Activated naive CD4-positive, alpha-beta T cell treated with anti-CD3 and anti-CD28 coated beads for 36 hours (primary cell): ENCODE results near the gene ISLR. TPM values are rescaled to one million over a fixed set of nuclear protein-coding genes. Genes with fewer than 3 reads are reported as not detected.
A peak's percentile ranks its signal among the peaks of the same experiment; 100 is the strongest.

Experiments used
- CTCF ChIA-PET: fragments of 350-600 bp; sonication (Branson Sonifier 250); formaldehyde crosslinking; loops from one replicate; lab custom pipeline; 2021; ENCODE audit warnings: antibody characterized with exemption; lab: Charles Lee
- DNase-seq: peaks from one replicate; pipeline ENCODE4 v3.0.0-alpha.2; 2020
- H3K27ac Mint-ChIP-seq: one replicate; pipeline ENCODE4 v1.8.0; 2021; ENCODE audit warnings: mild to moderate bottlenecking, mixed read lengths
- H3K27me3 Mint-ChIP-seq: one replicate; pipeline ENCODE4 v1.8.0; 2021; ENCODE audit warnings: low read depth, mixed read lengths
- H3K36me3 Mint-ChIP-seq: one replicate; pipeline ENCODE4 v1.8.0; 2021; ENCODE audit warnings: low read depth, mixed read lengths
- H3K4me1 Mint-ChIP-seq: one replicate; pipeline ENCODE4 v1.8.0; 2021; ENCODE audit warnings: low read depth, mixed read lengths
- H3K4me3 Mint-ChIP-seq: one replicate; pipeline ENCODE4 v1.8.0; 2021; ENCODE audit warnings: mild to moderate bottlenecking, moderate library complexity, mixed read lengths
- H3K9me3 Mint-ChIP-seq: one replicate; pipeline ENCODE4 v1.8.0; 2021; ENCODE audit warnings: mixed read lengths
- intact Hi-C: fragments of 100-400 bp; cut with micrococcal nuclease; formaldehyde crosslinking; loops from one replicate; pipeline ENCODE4 v1.15.1; 2023
- total RNA-seq, 2 experiments: library from RNA; stranded (reverse); gene quantifications; one replicate each; pipeline ENCODE4 v1.2.3, GENCODE V29; 2021

The ISLR gene
- total RNA-seq, 2 experiments from 2014 or later: not detected

GRCh38 chr15:74131628-74132413 is 41.7 kb upstream of the ISLR start:
- H3K36me3 Mint-ChIP-seq: no peaks in the 10 kb centered on the region
- DNase-seq: no peak
- peaks cover 85% of the 10 kb centered on the region for H3K27me3 Mint-ChIP-seq
- H3K9me3 Mint-ChIP-seq: no peaks in the 10 kb centered on the region
- no peak overlapping the region for H3K4me3 Mint-ChIP-seq
- CTCF ChIA-PET: interaction anchor here (1.0 kb wide), 1 partner anchor 159 kb away, joined by 8 read pairs; no protein-coding TSS in a partner anchor
- peaks cover 43% of the 10 kb centered on the region for H3K4me1 Mint-ChIP-seq
- intact Hi-C loops: loop anchor here (5.0 kb wide), 1 partner anchor 180 kb away; no protein-coding TSS in a partner anchor
- H3K27ac Mint-ChIP-seq: no peak overlapping the region

GRCh38 chr15:74132681-74133651 is 40.5 kb upstream of the ISLR start:
- intact Hi-C loops: loop anchor here (5.0 kb wide), 1 partner anchor 181 kb away; no protein-coding TSS in a partner anchor
- no peak overlapping the region for H3K27ac Mint-ChIP-seq
- peaks cover 85% of the 10 kb centered on the region for H3K27me3 Mint-ChIP-seq
- H3K36me3 Mint-ChIP-seq: no peaks in the 10 kb centered on the region
- DNase-seq: peak; percentile 26
- CTCF ChIA-PET: interaction anchor here (1.0 kb wide), 1 partner anchor 161 kb away, joined by 8 read pairs; no protein-coding TSS in a partner anchor
- H3K9me3 Mint-ChIP-seq: no peaks in the 10 kb centered on the region
- H3K4me3 Mint-ChIP-seq: no peak overlapping the region
- peaks cover 44% of the 10 kb centered on the region for H3K4me1 Mint-ChIP-seq

GRCh38 chr15:74133694-74134386 is 39.7 kb upstream of the ISLR start:
- CTCF ChIA-PET: interaction anchor here (1.0 kb wide), 1 partner anchor 161 kb away, joined by 3 read pairs; no protein-coding TSS in a partner anchor
- intact Hi-C loops: loop anchor here (5.0 kb wide), 1 partner anchor 182 kb away; no protein-coding TSS in a partner anchor
- no peak for DNase-seq

GRCh38 chr15:74134387-74135027 is 39.0 kb upstream of the ISLR start:
- Mint-ChIP-seq H3K4me1 (peaks cover 35% of the 10 kb centered on the region), H3K27me3 (peaks cover 79% of the 10 kb centered on the region), H3K27ac (no peak overlapping the region), H3K9me3 (no peaks in the 10 kb centered on the region), H3K36me3 (no peaks in the 10 kb centered on the region), H3K4me3 (no peak overlapping the region)
- DNase-seq: peak; percentile 47
- intact Hi-C loops: loop anchor here (5.0 kb wide), 1 partner anchor 182 kb away; no protein-coding TSS in a partner anchor
- CTCF ChIA-PET: interaction anchor here (0.6 to 1.0 kb wide), 2 partner anchors 162 to 1079 kb away, joined by 3 read pairs; no protein-coding TSS in a partner anchor

More at GRCh38 chr15:74133694-74134386, 39.7 kb upstream of the ISLR start:
- H3K36me3 Mint-ChIP-seq: no peaks in the 10 kb centered on the region
- H3K27ac Mint-ChIP-seq: no peak overlapping the region
- no peaks in the 10 kb centered on the region for H3K9me3 Mint-ChIP-seq
- peaks cover 41% of the 10 kb centered on the region for H3K4me1 Mint-ChIP-seq
- peaks cover 83% of the 10 kb centered on the region for H3K27me3 Mint-ChIP-seq
- no peak overlapping the region for H3K4me3 Mint-ChIP-seq

- H3K27me3 Mint-ChIP-seq: peaks cover 77% of the 10 kb centered on the region
- no peaks in the 10 kb centered on the region for H3K36me3 Mint-ChIP-seq
- H3K27ac Mint-ChIP-seq: no peak overlapping the region
- peaks cover 32% of the 10 kb centered on the region for H3K4me1 Mint-ChIP-seq
- intact Hi-C loops: no loop called here
- peak overlapping the region; percentile 34 for H3K4me3 Mint-ChIP-seq
- CTCF ChIA-PET: interaction anchor here (0.6 kb wide), 1 partner anchor 1080 kb away, joined by 3 read pairs; no protein-coding TSS in a partner anchor
- DNase-seq: no peak
- no peaks in the 10 kb centered on the region for H3K9me3 Mint-ChIP-seq
These were observed 38.4 kb upstream of the ISLR start for GRCh38 chr15:74135041-74135565.

- no peak for DNase-seq
- H3K27ac Mint-ChIP-seq: no peak overlapping the region
- H3K36me3 Mint-ChIP-seq: no peaks in the 10 kb centered on the region
- intact Hi-C loops: no loop called here
- peaks cover 65% of the 10 kb centered on the region for H3K27me3 Mint-ChIP-seq
- H3K9me3 Mint-ChIP-seq: no peaks in the 10 kb centered on the region
- peak overlapping the region; percentile 45 for H3K4me3 Mint-ChIP-seq
- CTCF ChIA-PET: no interaction called here
- peaks cover 27% of the 10 kb centered on the region for H3K4me1 Mint-ChIP-seq
These were observed 37.0 kb upstream of the ISLR start for GRCh38 chr15:74136540-74136813.

- CTCF ChIA-PET: no interaction called here
These were observed 36.5 kb upstream of the ISLR start for GRCh38 chr15:74136814-74137536.

GRCh38 chr15:74137537-74137894 is 36.0 kb upstream of the ISLR start:
- no peak overlapping the region for H3K4me3 Mint-ChIP-seq
- H3K9me3 Mint-ChIP-seq: no peaks in the 10 kb centered on the region
- H3K4me1 Mint-ChIP-seq: peaks cover 22% of the 10 kb centered on the region
- DNase-seq: no peak
- CTCF ChIA-PET: interaction anchor here (0.6 to 2.2 kb wide), 3 partner anchors 10 to 1296 kb away, joined by 3 to 5 read pairs (median 5); no protein-coding TSS in a partner anchor
- intact Hi-C loops: no loop called here
- H3K36me3 Mint-ChIP-seq: no peaks in the 10 kb centered on the region
- peaks cover 54% of the 10 kb centered on the region for H3K27me3 Mint-ChIP-seq
- H3K27ac Mint-ChIP-seq: no peak overlapping the region

More at GRCh38 chr15:74136814-74137536, 36.5 kb upstream of the ISLR start:
- peaks cover 25% of the 10 kb centered on the region for H3K4me1 Mint-ChIP-seq
- DNase-seq: no peak
- H3K27ac Mint-ChIP-seq: no peak overlapping the region
- peak overlapping the region; percentile 45 for H3K4me3 Mint-ChIP-seq
- H3K36me3 Mint-ChIP-seq: no peaks in the 10 kb centered on the region
- H3K27me3 Mint-ChIP-seq: peaks cover 60% of the 10 kb centered on the region
- no peaks in the 10 kb centered on the region for H3K9me3 Mint-ChIP-seq
- intact Hi-C loops: no loop called here

GRCh38 chr15:74138642-74139041 is 34.9 kb upstream of the ISLR start:
- Mint-ChIP-seq H3K4me1 (peaks cover 20% of the 10 kb centered on the region), H3K36me3 (no peaks in the 10 kb centered on the region), H3K27ac (no peak overlapping the region), H3K4me3 (no peak overlapping the region), H3K27me3 (peaks cover 43% of the 10 kb centered on the region), H3K9me3 (no peaks in the 10 kb centered on the region)
- intact Hi-C loops: no loop called here
- no peak for DNase-seq
- CTCF ChIA-PET: interaction anchor here (2.2 kb wide), 1 partner anchor 11 kb away, joined by 5 read pairs; no protein-coding TSS in a partner anchor

- CTCF ChIA-PET: no interaction called here
- DNase-seq: no peak
- Mint-ChIP-seq H3K9me3 (no peaks in the 10 kb centered on the region), H3K27ac (no peak overlapping the region), H3K36me3 (no peaks in the 10 kb centered on the region), H3K27me3 (peaks cover 29% of the 10 kb centered on the region), H3K4me1 (peaks cover 8% of the 10 kb centered on the region), H3K4me3 (no peak overlapping the region)
- intact Hi-C loops: no loop called here
These were observed 31.9 kb upstream of the ISLR start for GRCh38 chr15:74141591-74141990.
